Neuron (in vitro differentiated cells): Measurements from ENCODE around the gene RPAP2.
"Not testable (repeated sequence)": the region's sequence is repeated elsewhere in the genome, so short reads cannot be mapped to it uniquely, and the experiment has no call there.

Source experiments
- H2AFZ ChIP-seq: one replicate; pipeline ENCODE4 v1.6.1; 2013; ENCODE audit warnings: low read depth, mild to moderate bottlenecking, inconsistent platforms, low read length, moderate library complexity
- H3K27me3 ChIP-seq: one replicate; pipeline ENCODE4 v1.6.1; 2013; ENCODE audit warnings: low read length; ENCODE audit not compliant: insufficient read depth
- H3K36me3 ChIP-seq: one replicate; pipeline ENCODE4 v1.6.1; 2013; ENCODE audit warnings: low read length; ENCODE audit not compliant: insufficient read depth
- H3K4me1 ChIP-seq: one replicate; pipeline ENCODE4 v1.6.1; 2013; ENCODE audit warnings: low read length; ENCODE audit not compliant: insufficient read depth
- H3K4me3 ChIP-seq: 2 replicates; pipeline ENCODE4 v1.5.1; 2013; ENCODE audit warnings: mild to moderate bottlenecking, low read length, moderate library complexity
- H3K9me3 ChIP-seq: one replicate; pipeline ENCODE4 v1.6.1; 2013; ENCODE audit warnings: low read length

RPAP2 gene

DNA sequence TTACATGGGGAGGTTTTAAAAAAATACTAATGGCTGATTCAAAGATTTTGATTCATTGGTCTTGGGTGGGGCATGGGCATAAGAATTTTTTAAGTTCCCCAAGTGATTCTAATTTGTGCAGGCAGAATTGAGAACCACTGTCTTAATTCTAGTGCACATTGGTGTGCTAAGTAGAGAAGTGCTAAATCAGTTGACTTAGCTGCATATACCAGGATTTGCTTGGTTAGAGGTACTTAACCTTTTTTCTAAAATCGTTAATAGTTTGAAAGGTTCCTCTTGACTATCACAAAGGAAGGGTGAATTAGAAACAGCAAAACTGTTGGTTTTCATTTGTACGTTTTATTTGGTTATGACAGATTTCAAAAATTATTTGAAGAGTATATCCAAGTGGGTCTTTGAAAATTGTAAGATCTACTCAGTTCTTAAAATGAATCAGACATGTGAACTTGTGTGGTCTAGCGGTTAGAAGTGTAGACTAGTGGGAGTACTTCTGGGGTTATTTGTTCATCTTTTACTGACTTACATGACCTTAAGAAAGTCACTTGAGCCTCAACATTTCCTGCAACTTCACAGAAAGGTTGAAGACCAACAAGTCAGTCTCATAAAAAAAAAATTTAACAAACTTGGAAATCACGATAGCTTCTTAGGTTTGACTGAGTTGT lies 66.7 kb downstream of the RPAP2 start:
- Histone ChIP-seq H2AFZ (no peak overlapping the region), H3K36me3 (peaks cover 19% of the 10 kb centered on the region), H3K27me3 (no peaks in the 10 kb centered on the region), H3K9me3 (no peaks in the 10 kb centered on the region), H3K4me1 (no peaks in the 10 kb centered on the region), H3K4me3 (no peak overlapping the region)

- H3K4me3 ChIP-seq: no peak overlapping the region
- no peaks in the 10 kb centered on the region for H3K4me1 ChIP-seq
- H2AFZ ChIP-seq: no peak overlapping the region
These were observed 67.2 kb downstream of the RPAP2 start for GRCh38 chr1:92366040-92366395.

GRCh38 chr1:92367496-92367895 lies 68.6 kb downstream of the RPAP2 start:
- Histone ChIP-seq H3K4me1 (no peaks in the 10 kb centered on the region), H3K4me3 (no peak overlapping the region), H3K36me3 (peaks cover 18% of the 10 kb centered on the region), H3K9me3 (no peaks in the 10 kb centered on the region), H2AFZ (no peak overlapping the region), H3K27me3 (no peaks in the 10 kb centered on the region)

More at GRCh38 chr1:92366040-92366395, 67.2 kb downstream of the RPAP2 start:
- H3K9me3 ChIP-seq: no peaks in the 10 kb centered on the region
- no peaks in the 10 kb centered on the region for H3K27me3 ChIP-seq
- peaks cover 18% of the 10 kb centered on the region for H3K36me3 ChIP-seq

DNA sequence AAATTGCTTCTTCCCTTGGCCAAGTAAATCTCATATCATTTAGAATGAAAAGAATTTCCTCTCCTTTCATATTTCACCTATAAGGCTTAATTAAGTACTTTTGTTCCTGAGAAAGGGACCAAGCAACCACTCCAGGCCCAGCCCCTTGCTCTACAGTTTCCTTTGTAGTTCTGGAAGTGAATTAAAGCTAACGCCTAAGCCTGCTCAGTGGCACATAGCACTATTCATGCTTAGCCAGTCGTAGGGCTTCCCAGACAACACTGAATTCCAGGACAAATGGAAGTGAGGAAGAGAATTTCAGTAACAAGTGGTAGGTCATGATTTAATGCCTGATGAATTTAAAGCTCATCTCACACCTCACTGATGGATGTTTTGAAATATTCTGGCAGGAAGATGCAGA lies 73.3 kb downstream of the RPAP2 start:
- H3K27me3 ChIP-seq: no peaks in the 10 kb centered on the region
- peaks cover 10% of the 10 kb centered on the region for H3K36me3 ChIP-seq
- H3K4me1 ChIP-seq: peaks cover 3% of the 10 kb centered on the region

GRCh38 chr1:92374223-92374622 lies 75.4 kb downstream of the RPAP2 start:
- H3K27me3 ChIP-seq: no peaks in the 10 kb centered on the region
- no peak overlapping the region for H3K4me3 ChIP-seq
- peaks cover 6% of the 10 kb centered on the region for H3K36me3 ChIP-seq
- H3K4me1 ChIP-seq: peaks cover 3% of the 10 kb centered on the region
- H2AFZ ChIP-seq: no peak overlapping the region
- no peaks in the 10 kb centered on the region for H3K9me3 ChIP-seq

More for the DNA sequence above, 73.3 kb downstream of the RPAP2 start:
- Histone ChIP-seq H3K4me3 (no peak overlapping the region), H2AFZ (no peak overlapping the region), H3K9me3 (no peaks in the 10 kb centered on the region)

GRCh38 chr1:92376345-92376744 lies 77.5 kb downstream of the RPAP2 start:
- peaks cover 3% of the 10 kb centered on the region for H3K4me1 ChIP-seq
- H3K36me3 ChIP-seq: peaks cover 7% of the 10 kb centered on the region

DNA sequence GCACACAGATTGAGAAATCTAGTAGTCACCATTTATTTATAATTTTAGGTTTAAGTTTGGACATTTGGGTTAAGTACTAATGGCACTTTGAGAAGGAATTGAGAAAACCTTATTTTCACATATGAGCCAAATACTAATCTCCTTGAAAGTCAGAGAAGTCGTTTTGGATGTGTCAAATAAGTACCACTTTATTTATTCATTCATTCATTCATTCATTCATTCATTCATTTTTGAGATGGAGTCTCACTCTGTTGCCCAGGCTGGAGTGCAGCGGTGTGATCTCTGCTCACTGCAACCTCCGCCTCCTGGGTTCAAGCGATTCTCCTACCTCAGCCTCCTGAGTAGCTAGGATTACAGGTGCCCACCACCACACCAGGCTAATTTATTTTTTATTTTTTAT lies 79.1 kb downstream of the RPAP2 start:
- not testable (repeated sequence) for H3K4me1 ChIP-seq, H3K36me3 ChIP-seq, H3K27me3 ChIP-seq, H3K4me3 ChIP-seq, H2AFZ ChIP-seq, H3K9me3 ChIP-seq

More at GRCh38 chr1:92376345-92376744, 77.5 kb downstream of the RPAP2 start:
- no peak overlapping the region for H3K4me3 ChIP-seq
- H3K9me3 ChIP-seq: peaks cover 4% of the 10 kb centered on the region
- H3K27me3 ChIP-seq: no peaks in the 10 kb centered on the region
- no peak overlapping the region for H2AFZ ChIP-seq

GRCh38 chr1:92380867-92381266 lies 82.0 kb downstream of the RPAP2 start:
- Histone ChIP-seq H3K9me3 (peaks cover 6% of the 10 kb centered on the region), H3K4me1 (no peaks in the 10 kb centered on the region), H3K36me3 (peaks cover 15% of the 10 kb centered on the region), H3K4me3 (no peak overlapping the region), H2AFZ (no peak overlapping the region), H3K27me3 (no peaks in the 10 kb centered on the region)

- not testable (repeated sequence) for H2AFZ ChIP-seq, H3K4me1 ChIP-seq, H3K27me3 ChIP-seq, H3K36me3 ChIP-seq, H3K9me3 ChIP-seq, H3K4me3 ChIP-seq
These were observed 95.1 kb downstream of the RPAP2 start for GRCh38 chr1:92393966-92394365.

- H3K9me3 ChIP-seq: peaks cover 2% of the 10 kb centered on the region
- no peaks in the 10 kb centered on the region for H3K36me3 ChIP-seq
- no peak overlapping the region for H3K4me3 ChIP-seq
- H3K4me1 ChIP-seq: no peaks in the 10 kb centered on the region
- no peaks in the 10 kb centered on the region for H3K27me3 ChIP-seq
- H2AFZ ChIP-seq: no peak overlapping the region
These were observed 99.7 kb downstream of the RPAP2 start for GRCh38 chr1:92398519-92398918.

DNA sequence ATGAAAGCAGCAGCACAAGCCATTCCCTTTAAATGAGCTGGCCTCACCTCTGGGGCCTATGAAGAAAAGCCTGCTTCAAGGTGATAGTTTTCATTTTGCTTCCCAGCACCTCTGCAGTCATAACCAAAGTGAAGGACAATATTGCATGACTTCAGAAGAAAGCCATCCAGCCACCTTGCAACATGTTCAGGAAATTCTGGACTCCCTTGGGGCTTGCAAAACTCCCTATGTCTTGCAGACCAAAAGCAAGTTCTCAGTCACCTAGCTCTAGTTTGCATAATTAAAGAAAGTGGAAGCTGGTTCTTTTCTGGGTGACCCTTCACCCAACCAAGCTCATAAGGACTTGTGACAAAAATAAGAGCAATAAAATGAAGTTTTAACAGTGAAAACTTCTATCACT lies 100.2 kb downstream of the RPAP2 start:
- Histone ChIP-seq H2AFZ (no peak overlapping the region), H3K36me3 (no peaks in the 10 kb centered on the region), H3K27me3 (no peaks in the 10 kb centered on the region), H3K4me3 (no peak overlapping the region), H3K9me3 (peaks cover 4% of the 10 kb centered on the region), H3K4me1 (no peaks in the 10 kb centered on the region)

DNA sequence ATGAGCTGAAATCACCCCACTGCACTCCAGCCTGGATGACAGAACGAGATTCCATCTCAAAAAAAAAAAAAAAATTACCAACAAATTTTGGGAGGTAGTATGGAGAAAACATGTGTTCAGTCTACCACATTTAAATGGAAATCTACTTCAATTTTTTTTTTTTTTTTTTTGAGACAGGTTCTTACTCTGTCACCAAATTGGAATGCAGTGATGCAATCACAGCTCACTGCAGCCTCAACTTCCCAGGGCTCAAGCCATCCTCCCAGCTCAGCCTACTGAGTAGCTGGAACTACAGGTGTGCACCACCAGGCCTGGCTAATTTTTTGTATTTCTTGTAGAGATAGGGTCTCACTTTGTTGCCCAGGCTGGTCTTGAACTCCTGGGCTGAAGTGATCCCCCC lies 105.8 kb downstream of the RPAP2 start:
- Histone ChIP-seq H3K9me3 (peaks cover 5% of the 10 kb centered on the region), H2AFZ (no peak overlapping the region), H3K36me3 (no peaks in the 10 kb centered on the region), H3K27me3 (no peaks in the 10 kb centered on the region), H3K4me1 (no peaks in the 10 kb centered on the region), H3K4me3 (no peak overlapping the region)

GRCh38 chr1:92408825-92409224 lies 110.0 kb downstream of the RPAP2 start:
- H3K27me3 ChIP-seq: no peaks in the 10 kb centered on the region
- no peaks in the 10 kb centered on the region for H3K36me3 ChIP-seq
- H3K4me3 ChIP-seq: no peak overlapping the region
- H3K4me1 ChIP-seq: no peaks in the 10 kb centered on the region
- no peak overlapping the region for H2AFZ ChIP-seq
- H3K9me3 ChIP-seq: peaks cover 3% of the 10 kb centered on the region

DNA sequence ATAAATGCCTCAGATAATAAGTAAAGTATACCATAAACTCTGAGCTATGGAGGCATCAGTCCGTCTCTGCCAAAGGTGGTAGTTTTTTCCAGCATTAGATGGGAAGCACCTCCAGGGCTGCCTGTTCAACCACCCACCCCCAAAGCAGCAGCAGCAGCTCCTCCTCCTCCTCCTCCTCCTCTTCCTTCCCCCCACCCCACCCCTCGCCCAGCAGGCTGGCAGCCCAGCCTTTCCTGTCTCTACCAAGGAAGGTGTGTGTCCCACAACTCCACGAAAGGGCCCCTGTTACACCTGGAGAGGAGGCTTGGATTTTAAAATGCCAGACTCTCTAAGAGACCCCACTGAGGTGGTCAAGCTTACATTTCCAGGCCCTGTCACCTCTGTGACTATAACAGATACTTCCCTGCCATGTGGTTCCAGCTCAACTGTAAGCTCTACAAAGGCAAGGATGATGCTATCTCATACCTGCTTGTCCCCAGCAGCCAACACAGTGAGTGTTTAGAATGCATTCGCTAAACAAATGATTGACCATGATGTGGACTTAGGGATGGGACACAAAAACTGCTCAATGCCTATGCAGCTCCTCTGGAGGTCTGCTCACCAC lies 111.2 kb downstream of the RPAP2 start:
- Histone ChIP-seq H2AFZ (no peak overlapping the region), H3K9me3 (no peaks in the 10 kb centered on the region), H3K36me3 (no peaks in the 10 kb centered on the region), H3K4me3 (no peak overlapping the region), H3K4me1 (no peaks in the 10 kb centered on the region), H3K27me3 (no peaks in the 10 kb centered on the region)
